Liver (tissue), 9 donors: ENCODE results near the gene ZFAND3. TPM values are rescaled to one million over a fixed set of nuclear protein-coding genes. Genes with fewer than 3 reads are reported as not detected.
A peak's percentile ranks its signal among the peaks of the same experiment; 100 is the strongest.

Experiments used
- DNase-seq: peaks from one replicate; pipeline ENCODE4 v3.0.0-alpha.2; 2017; ENCODE audit warnings: low spot score
- H3K27ac ChIP-seq, 2 donors: one replicate each; pipeline ENCODE4 v1.7.0; 2013; ENCODE audit warnings: inconsistent platforms in 2 of 2, low read length in 2 of 2, control low read depth in 1 of 2, low read depth in 1 of 2, mild to moderate bottlenecking in 1 of 2
- H3K27me3 ChIP-seq, 4 donors: one replicate each; pipeline versions ENCODE4 v1.6.1 to v1.7.0; 2013; ENCODE audit warnings: low read length in 3 of 4, inconsistent platforms in 1 of 4, mild to moderate bottlenecking in 1 of 4, moderate library complexity in 1 of 4; ENCODE audit not compliant: control insufficient read depth in 4 of 4, insufficient read depth in 4 of 4
- H3K36me3 ChIP-seq, 4 donors: one replicate each; pipeline versions ENCODE4 v1.6.1 to v1.7.0; 2013; ENCODE audit warnings: low read length in 3 of 4, mild to moderate bottlenecking in 3 of 4, low read depth in 1 of 4, moderate library complexity in 1 of 4; ENCODE audit not compliant: control insufficient read depth in 4 of 4, insufficient read depth in 3 of 4
- H3K4me1 ChIP-seq, 4 donors: one replicate each; pipeline versions ENCODE4 v1.6.1 to v1.7.0; 2013; ENCODE audit warnings: low read length in 3 of 4, mild to moderate bottlenecking in 3 of 4, moderate library complexity in 1 of 4; ENCODE audit not compliant: control insufficient read depth in 4 of 4, insufficient read depth in 4 of 4
- H3K4me3 ChIP-seq, 3 donors: one replicate each; pipeline versions ENCODE4 v1.6.1 to v1.7.0; 2013; ENCODE audit warnings: low read length in 3 of 3, control low read depth in 1 of 3, low read depth in 1 of 3, mild to moderate bottlenecking in 1 of 3
- H3K9ac ChIP-seq, 2 donors: one replicate each; pipeline ENCODE4 v1.7.0; 2013; ENCODE audit warnings: low read length in 2 of 2, mild to moderate bottlenecking in 2 of 2, moderate library complexity in 2 of 2, control low read depth in 1 of 2, low read depth in 1 of 2
- H3K9me3 ChIP-seq, 4 donors: one replicate each; pipeline versions ENCODE4 v1.6.1 to v1.7.0; 2013; ENCODE audit warnings: low read length in 3 of 4; ENCODE audit not compliant: control insufficient read depth in 4 of 4
- CTCF ChIP-seq: fragments of 150-350 bp; IDR thresholded peaks from 2 replicates; pipeline ENCODE4 v1.5.1; 2017; ENCODE audit warnings: improper control_type of control experiment, low read depth, low read length; ENCODE audit not compliant: missing input control
- EGR1 ChIP-seq, 2 donors: IDR thresholded peaks; 2 replicates each; pipeline ENCODE4 v1.6.1; 2016 to 2018; ENCODE audit warnings: antibody characterized with exemption in 2 of 2, low read depth in 2 of 2
- FOXA1 ChIP-seq: IDR thresholded peaks from 2 replicates; pipeline ENCODE4 v1.6.1; 2016; ENCODE audit warnings: antibody characterized with exemption
- GABPA ChIP-seq, 2 donors: IDR thresholded peaks in 1 of 2; conservative IDR thresholded peaks in 1 of 2; 2 replicates each; pipeline ENCODE4 v1.6.1; 2016; ENCODE audit warnings: antibody characterized with exemption in 2 of 2, mild to moderate bottlenecking in 1 of 2, moderate library complexity in 1 of 2
- HNF4G ChIP-seq: IDR thresholded peaks from 2 replicates; pipeline ENCODE4 v1.6.1; 2016; ENCODE audit warnings: antibody characterized with exemption
- JUND ChIP-seq, 2 donors: IDR thresholded peaks; 2 replicates each; pipeline ENCODE4 v1.6.1; 2016; ENCODE audit warnings: antibody characterized with exemption in 2 of 2
- MAX ChIP-seq: IDR thresholded peaks from 2 replicates; pipeline ENCODE4 v1.6.1; 2016; ENCODE audit warnings: antibody characterized with exemption
- NR2F2 ChIP-seq: IDR thresholded peaks from 2 replicates; pipeline ENCODE4 v1.6.1; 2016; ENCODE audit warnings: antibody characterized with exemption
- RAD21 ChIP-seq, 2 donors: IDR thresholded peaks; 2 replicates each; pipeline ENCODE4 v1.6.1; 2016; ENCODE audit warnings: antibody characterized with exemption in 2 of 2, mild to moderate bottlenecking in 2 of 2
- RXRA ChIP-seq, 2 donors: IDR thresholded peaks; 2 replicates each; pipeline ENCODE4 v1.6.1; 2017 to 2018; ENCODE audit warnings: antibody characterized with exemption in 2 of 2, mild to moderate bottlenecking in 1 of 2
- SP1 ChIP-seq: IDR thresholded peaks from 2 replicates; pipeline ENCODE4 v1.6.1; 2018; ENCODE audit warnings: antibody characterized with exemption, mild to moderate bottlenecking
- TAF1 ChIP-seq: conservative IDR thresholded peaks from 2 replicates; pipeline ENCODE4 v1.6.1; 2016; ENCODE audit warnings: antibody characterized with exemption, mild to moderate bottlenecking
- YY1 ChIP-seq: IDR thresholded peaks from 2 replicates; pipeline ENCODE4 v1.6.1; 2016; ENCODE audit warnings: antibody characterized with exemption, mild to moderate bottlenecking
- WGBS: extraction: QIAGEN DNeasy Blood & Tissue Kit; methylation state at CpG from one replicate; pipeline ENCODE4 v1.1.7; 2013; 5-methylcytosine and 5-hydroxymethylcytosine counted together
- polyA plus RNA-seq, 2 donors: library from polyadenylated mRNA; stranded (reverse) in 1 of 2; unstranded in 1 of 2; fragments of 200-250 nt in 1 of 2; fragments of >200 nt in 1 of 2; fragmentation: Nextera tagmentation in 1 of 2; extraction: Ambion mirVana in 1 of 2; gene quantifications; one replicate each; pipeline versions ENCODE4 v1.2.1 to v1.2.3, GENCODE V29; 2013 to 2015
- total RNA-seq, 2 donors: library from RNA; depleted of rRNA; stranded (reverse); fragments of >200 nt; gene quantifications; one replicate each; pipeline ENCODE4 v1.2.3, GENCODE V29; 2014
- TF ChIP-seq, protein P1 (sequence below): IDR thresholded peaks from 2 replicates; pipeline ENCODE4 v1.6.1; 2016; ENCODE audit warnings: antibody characterized with exemption
- TF ChIP-seq, protein P2 (sequence below): IDR thresholded peaks from 2 replicates; pipeline ENCODE4 v1.6.1; 2016; ENCODE audit warnings: antibody characterized with exemption, mild to moderate bottlenecking
- donor health status: healthy.
- donor health status: healthy.
- donor health status: healthy.
- donor health status: healthy.
- donor health status: healthy.

Gene ZFAND3
- total and polyA plus RNA-seq, 4 donors: 7.7 to 37.5 (median 23.1) TPM

DNA sequence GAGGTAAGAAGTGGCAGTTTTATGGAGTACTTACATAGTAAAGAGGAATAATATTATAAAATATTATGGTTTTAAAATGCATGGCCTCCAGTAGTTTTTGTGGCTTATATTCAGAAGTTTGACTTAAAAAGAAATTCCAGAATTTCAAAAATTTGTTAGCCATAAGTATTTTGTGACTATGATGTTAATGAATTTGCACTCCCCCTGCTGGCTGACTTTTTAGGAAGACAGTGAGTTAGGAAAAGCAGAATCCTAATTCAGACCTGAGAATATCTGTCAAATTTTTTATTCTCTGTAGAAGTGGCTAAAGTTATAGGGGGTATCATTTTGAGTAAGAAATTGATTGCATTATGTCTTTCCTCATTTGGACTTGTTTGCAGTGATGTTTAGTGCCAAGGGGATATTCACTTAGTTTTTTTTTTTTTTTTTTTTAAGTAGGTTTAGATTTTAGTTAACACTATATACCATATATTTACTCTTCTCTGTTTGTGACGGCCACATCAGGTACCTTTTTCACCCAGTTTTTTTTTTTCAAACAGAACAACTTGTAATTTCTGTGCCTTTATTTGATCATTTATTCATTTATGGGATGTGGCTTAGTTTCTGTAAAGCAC, 40.8 kb downstream of the ZFAND3 start:
- H3K27me3 ChIP-seq: no peaks in the 10 kb centered on the region
- H3K36me3 ChIP-seq: no peaks in the 10 kb centered on the region
- 63% methylated on average over 1 of the region's 1 CpG for WGBS
- DNase-seq: no peak
- H3K9me3 ChIP-seq: no peaks in the 10 kb centered on the region
- H3K4me1 ChIP-seq: peaks cover 0 to 31% (median 14%) of the 10 kb centered on the region in 4 donors
- TF ChIP-seq CTCF: peak; percentile 52
- TF ChIP-seq RXRA (IDR thresholded peaks at IDR 0.05): no peak
- TF ChIP-seq MAX: no peak
- no peak for TF ChIP-seq GABPA (IDR thresholded peaks at IDR 0.05 in 1 of 2, conservative IDR thresholded peaks at IDR 0.05 in 1 of 2)
- no peak for TF ChIP-seq JUND (IDR thresholded peaks at IDR 0.05)
- TF ChIP-seq RAD21 (IDR thresholded peaks at IDR 0.05): peak; percentile 70 to 75
- TF ChIP-seq, protein P1, sequence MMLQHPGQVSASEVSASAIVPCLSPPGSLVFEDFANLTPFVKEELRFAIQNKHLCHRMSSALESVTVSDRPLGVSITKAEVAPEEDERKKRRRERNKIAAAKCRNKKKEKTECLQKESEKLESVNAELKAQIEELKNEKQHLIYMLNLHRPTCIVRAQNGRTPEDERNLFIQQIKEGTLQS: no peak
- no peak overlapping the region for H3K4me3 ChIP-seq
- H3K27ac ChIP-seq: no peak overlapping the region
- H3K9ac ChIP-seq: no peak overlapping the region

DNA sequence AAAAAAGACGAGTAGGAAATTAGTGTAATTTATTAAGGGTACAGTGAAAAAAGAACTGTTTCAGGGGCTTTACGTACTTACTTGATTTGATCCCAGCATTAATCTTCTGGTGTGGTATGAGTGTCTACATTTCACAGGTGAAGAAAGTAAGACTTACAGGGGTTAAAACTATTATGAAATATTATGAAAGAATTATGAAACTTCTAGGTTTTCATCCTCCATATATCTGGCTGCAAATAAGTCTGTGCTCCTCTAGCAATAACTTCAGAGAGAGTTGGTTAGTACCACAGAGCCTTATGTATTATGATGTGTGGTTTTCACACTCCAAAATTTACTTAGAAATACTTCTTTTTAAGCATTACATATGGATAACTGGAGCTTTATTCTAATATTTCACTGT, 41.9 kb downstream of the ZFAND3 start:
- TF ChIP-seq JUND (IDR thresholded peaks at IDR 0.05) (no peak), RAD21 (IDR thresholded peaks at IDR 0.05) (no peak), SP1 (no peak), FOXA1 (no peak), MAX (no peak), RXRA (IDR thresholded peaks at IDR 0.05) (no peak)
- TF ChIP-seq, protein P1: no peak
- Histone ChIP-seq H3K4me3 (no peak overlapping the region), H3K9me3 (no peaks in the 10 kb centered on the region), H3K4me1 (peaks cover 0 to 35% (median 14%) of the 10 kb centered on the region in 4 donors), H3K27ac (no peak overlapping the region), H3K9ac (no peak overlapping the region), H3K27me3 (no peaks in the 10 kb centered on the region), H3K36me3 (no peaks in the 10 kb centered on the region)
- DNase-seq: no peak
- WGBS: 73% methylated on average over 2 of the region's 2 CpGs

DNA sequence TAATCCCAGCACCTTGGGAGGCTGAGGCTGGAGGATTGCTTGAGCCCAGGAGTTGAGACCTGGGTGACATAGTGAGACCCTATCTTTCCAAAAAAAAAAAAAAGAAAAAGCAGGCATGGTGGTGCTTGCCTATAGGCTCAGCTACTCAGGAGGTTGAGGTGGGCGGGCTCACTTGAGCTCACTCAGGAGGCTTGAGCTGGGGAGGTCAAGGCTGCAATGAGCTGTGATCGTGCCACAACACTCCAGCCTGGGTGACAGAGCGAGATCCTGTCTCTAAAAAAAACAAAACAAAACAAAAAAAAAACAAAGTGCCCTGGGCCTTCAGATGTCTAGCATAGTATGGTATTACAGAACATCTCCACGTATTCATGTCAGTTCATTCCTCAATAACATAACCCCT, 42.9 kb downstream of the ZFAND3 start:
- 81% methylated on average over 4 of the region's 4 CpGs for WGBS
- Histone ChIP-seq H3K4me1 (peaks cover 0 to 35% (median 14%) of the 10 kb centered on the region in 4 donors), H3K9me3 (no peaks in the 10 kb centered on the region), H3K27ac (no peak overlapping the region), H3K9ac (no peak overlapping the region), H3K36me3 (no peaks in the 10 kb centered on the region), H3K27me3 (no peaks in the 10 kb centered on the region), H3K4me3 (no peak overlapping the region)
- no peak for DNase-seq
- no peak for TF ChIP-seq NR2F2
- TF ChIP-seq RAD21 (IDR thresholded peaks at IDR 0.05): no peak
- no peak for TF ChIP-seq YY1
- no peak for TF ChIP-seq RXRA (IDR thresholded peaks at IDR 0.05)
- TF ChIP-seq FOXA1: no peak
- TF ChIP-seq EGR1 (IDR thresholded peaks at IDR 0.05; ENCODE audit: low read depth in 2 of 2): no peak
- TF ChIP-seq JUND (IDR thresholded peaks at IDR 0.05): no peak
- no peak for TF ChIP-seq HNF4G
- TF ChIP-seq CTCF: no peak
- no peak for TF ChIP-seq TAF1
- TF ChIP-seq, protein P1: no peak
- TF ChIP-seq, protein P2, sequence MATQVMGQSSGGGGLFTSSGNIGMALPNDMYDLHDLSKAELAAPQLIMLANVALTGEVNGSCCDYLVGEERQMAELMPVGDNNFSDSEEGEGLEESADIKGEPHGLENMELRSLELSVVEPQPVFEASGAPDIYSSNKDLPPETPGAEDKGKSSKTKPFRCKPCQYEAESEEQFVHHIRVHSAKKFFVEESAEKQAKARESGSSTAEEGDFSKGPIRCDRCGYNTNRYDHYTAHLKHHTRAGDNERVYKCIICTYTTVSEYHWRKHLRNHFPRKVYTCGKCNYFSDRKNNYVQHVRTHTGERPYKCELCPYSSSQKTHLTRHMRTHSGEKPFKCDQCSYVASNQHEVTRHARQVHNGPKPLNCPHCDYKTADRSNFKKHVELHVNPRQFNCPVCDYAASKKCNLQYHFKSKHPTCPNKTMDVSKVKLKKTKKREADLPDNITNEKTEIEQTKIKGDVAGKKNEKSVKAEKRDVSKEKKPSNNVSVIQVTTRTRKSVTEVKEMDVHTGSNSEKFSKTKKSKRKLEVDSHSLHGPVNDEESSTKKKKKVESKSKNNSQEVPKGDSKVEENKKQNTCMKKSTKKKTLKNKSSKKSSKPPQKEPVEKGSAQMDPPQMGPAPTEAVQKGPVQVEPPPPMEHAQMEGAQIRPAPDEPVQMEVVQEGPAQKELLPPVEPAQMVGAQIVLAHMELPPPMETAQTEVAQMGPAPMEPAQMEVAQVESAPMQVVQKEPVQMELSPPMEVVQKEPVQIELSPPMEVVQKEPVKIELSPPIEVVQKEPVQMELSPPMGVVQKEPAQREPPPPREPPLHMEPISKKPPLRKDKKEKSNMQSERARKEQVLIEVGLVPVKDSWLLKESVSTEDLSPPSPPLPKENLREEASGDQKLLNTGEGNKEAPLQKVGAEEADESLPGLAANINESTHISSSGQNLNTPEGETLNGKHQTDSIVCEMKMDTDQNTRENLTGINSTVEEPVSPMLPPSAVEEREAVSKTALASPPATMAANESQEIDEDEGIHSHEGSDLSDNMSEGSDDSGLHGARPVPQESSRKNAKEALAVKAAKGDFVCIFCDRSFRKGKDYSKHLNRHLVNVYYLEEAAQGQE: no peak
